Esophagus (tissue), 2 donors: ENCODE measurements around the gene SNRPE. TPM values are rescaled to one million over a fixed set of nuclear protein-coding genes. Genes with fewer than 3 reads are reported as not detected.

ENCODE experiments used
- H3K27ac ChIP-seq, 2 donors: one replicate each; pipeline ENCODE4 v1.5.1; 2013; ENCODE audit warnings: low read depth in 2 of 2, mild to moderate bottlenecking in 2 of 2, inconsistent platforms in 1 of 2, low read length in 1 of 2, moderate library complexity in 1 of 2
- H3K27me3 ChIP-seq, 2 donors: one replicate each; pipeline ENCODE4 v1.6.1; 2013; ENCODE audit warnings: low read length in 2 of 2, control low read depth in 1 of 2, mild to moderate bottlenecking in 1 of 2; ENCODE audit not compliant: insufficient read depth in 2 of 2, control insufficient read depth in 1 of 2
- H3K36me3 ChIP-seq, 2 donors: one replicate each; pipeline ENCODE4 v1.6.1; 2013; ENCODE audit warnings: low read length in 1 of 2; ENCODE audit not compliant: control insufficient read depth in 2 of 2, insufficient read depth in 2 of 2
- H3K4me1 ChIP-seq, 2 donors: one replicate each; pipeline ENCODE4 v1.6.1; 2013; ENCODE audit warnings: low read length in 1 of 2; ENCODE audit not compliant: control insufficient read depth in 2 of 2, insufficient read depth in 2 of 2
- H3K4me3 ChIP-seq, 2 donors: one replicate each; pipeline ENCODE4 v1.5.1; 2013; ENCODE audit warnings: low read length in 2 of 2, mild to moderate bottlenecking in 2 of 2, low read depth in 1 of 2, moderate library complexity in 1 of 2
- H3K9me3 ChIP-seq, 2 donors: one replicate each; pipeline ENCODE4 v1.6.1; 2013; ENCODE audit warnings: mild to moderate bottlenecking in 2 of 2, low read depth in 1 of 2, low read length in 1 of 2, moderate library complexity in 1 of 2; ENCODE audit not compliant: control insufficient read depth in 2 of 2, insufficient read depth in 1 of 2
- WGBS, 2 donors: extraction: QIAGEN DNeasy Blood & Tissue Kit; methylation state at CpG; one replicate each; pipeline ENCODE4 v1.1.7; 2013; 5-methylcytosine and 5-hydroxymethylcytosine counted together
- polyA plus RNA-seq, 2 donors: library from polyadenylated mRNA; stranded (reverse); fragments of 200-250 nt; gene quantifications; one replicate each; pipeline ENCODE4 v1.2.3, GENCODE V29; 2013
- donor health status: healthy with polysubstance abuse.
- donor health status: Bipolar disorder and iron deficiency.

Gene SNRPE
- polyA plus RNA-seq, 2 donors, result 47.8 to 95.1 TPM

DNA sequence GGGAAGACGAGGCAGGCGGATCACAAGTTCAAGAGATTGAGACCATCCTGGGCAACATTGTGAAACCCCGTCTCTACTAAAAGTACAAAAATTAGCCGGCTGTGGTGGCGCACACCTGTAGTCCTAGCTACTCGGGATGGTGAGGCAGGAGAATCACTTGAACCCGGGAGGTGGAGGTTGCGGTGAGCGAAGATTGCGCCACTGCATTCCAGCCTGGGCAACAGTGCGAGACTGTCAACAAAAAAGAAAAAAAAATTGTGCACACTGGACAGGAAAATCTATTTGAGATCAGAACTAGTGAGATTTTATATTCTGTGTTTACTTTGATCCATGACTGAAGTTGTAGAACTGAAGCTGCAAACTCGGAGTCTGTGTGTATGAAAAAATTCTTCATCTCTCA lies 40.2 kb downstream of the SNRPE start:
- no peak overlapping the region for H3K27ac ChIP-seq
- H3K36me3 ChIP-seq, result no peaks in the 10 kb centered on the region
- H3K4me3 ChIP-seq, result no peak overlapping the region
- no peaks in the 10 kb centered on the region for H3K4me1 ChIP-seq
- no peaks in the 10 kb centered on the region for H3K9me3 ChIP-seq
- no peaks in the 10 kb centered on the region for H3K27me3 ChIP-seq
- 89 to 91% methylated on average over 12 of the region's 12 CpGs for WGBS, 2 donors

DNA sequence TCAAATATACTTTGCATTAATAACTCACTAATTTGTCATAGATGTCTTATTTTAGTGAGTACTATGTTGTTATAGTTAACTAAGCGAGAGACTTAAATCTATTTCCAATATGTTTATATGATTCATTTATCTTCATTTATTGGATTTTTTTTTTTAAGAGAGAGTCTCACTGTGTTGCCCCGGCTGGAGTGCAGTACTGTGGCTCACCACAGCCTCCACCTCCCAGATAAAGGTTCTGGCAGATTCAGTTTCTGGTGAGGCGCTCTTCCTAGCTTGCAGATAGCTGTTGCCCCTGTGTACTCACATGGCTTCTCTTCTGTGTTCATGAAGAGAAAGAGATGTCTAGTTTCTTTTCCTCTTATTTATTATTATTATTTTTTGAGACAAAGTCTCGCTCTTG lies 43.9 kb downstream of the SNRPE start:
- H3K27ac ChIP-seq, result no peak overlapping the region
- H3K9me3 ChIP-seq, result no peaks in the 10 kb centered on the region
- H3K27me3 ChIP-seq, result no peaks in the 10 kb centered on the region
- WGBS, 2 donors, result 89 to 94% methylated on average over 4 of the region's 4 CpGs
- H3K4me3 ChIP-seq, result no peak overlapping the region
- no peaks in the 10 kb centered on the region for H3K4me1 ChIP-seq
- no peaks in the 10 kb centered on the region for H3K36me3 ChIP-seq

GRCh38 chr1:203906932-203907331 lies 45.5 kb downstream of the SNRPE start:
- H3K27ac ChIP-seq, result no peak overlapping the region
- H3K4me3 ChIP-seq, result no peak overlapping the region
- H3K9me3 ChIP-seq, result no peaks in the 10 kb centered on the region
- H3K27me3 ChIP-seq, result no peaks in the 10 kb centered on the region
- no peaks in the 10 kb centered on the region for H3K36me3 ChIP-seq
- WGBS, 2 donors, result 31 to 37% methylated on average over 2 of the region's 2 CpGs
- H3K4me1 ChIP-seq, result no peaks in the 10 kb centered on the region

DNA sequence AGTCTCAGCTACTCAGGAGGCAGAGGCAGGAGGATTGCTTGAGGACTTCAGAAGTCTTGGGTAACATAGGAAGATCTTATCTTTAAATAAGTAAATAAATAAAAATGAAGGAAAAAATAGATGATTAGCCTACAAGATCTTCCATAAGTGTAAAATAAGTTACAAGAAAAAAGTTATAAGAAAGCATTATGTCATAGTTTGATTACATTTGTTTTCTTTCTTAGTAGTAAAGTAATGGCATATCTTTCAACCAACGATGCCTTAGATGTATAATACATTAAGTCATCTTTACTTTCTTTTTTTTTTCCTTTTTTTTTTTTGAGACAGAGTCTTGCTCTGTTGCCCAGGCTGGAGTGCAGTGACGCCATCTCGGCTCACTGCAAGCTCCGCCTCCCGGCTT lies 46.5 kb downstream of the SNRPE start:
- H3K4me1 ChIP-seq, result no peaks in the 10 kb centered on the region
- 60 to 91% methylated on average over 1 to 5 of the region's 5 CpGs for WGBS, 2 donors

GRCh38 chr1:203911806-203912205 lies 50.4 kb downstream of the SNRPE start:
- H3K27ac ChIP-seq, result no peak overlapping the region
- no peak overlapping the region for H3K4me3 ChIP-seq
- H3K4me1 ChIP-seq, result no peaks in the 10 kb centered on the region
- no peaks in the 10 kb centered on the region for H3K9me3 ChIP-seq
- H3K36me3 ChIP-seq, result no peaks in the 10 kb centered on the region
- 84 to 91% methylated on average over 5 of the region's 5 CpGs for WGBS, 2 donors
- H3K27me3 ChIP-seq, result no peaks in the 10 kb centered on the region

More for the DNA sequence above, 46.5 kb downstream of the SNRPE start:
- Histone ChIP-seq H3K36me3 (no peaks in the 10 kb centered on the region), H3K9me3 (no peaks in the 10 kb centered on the region), H3K27me3 (no peaks in the 10 kb centered on the region), H3K4me3 (no peak overlapping the region), H3K27ac (no peak overlapping the region)

- Histone ChIP-seq H3K27me3 (no peaks in the 10 kb centered on the region), H3K4me1 (no peaks in the 10 kb centered on the region), H3K9me3 (no peaks in the 10 kb centered on the region), H3K27ac (no peak overlapping the region), H3K4me3 (no peak overlapping the region), H3K36me3 (no peaks in the 10 kb centered on the region)
- WGBS, 2 donors, result 56 to 62% methylated on average over 3 of the region's 3 CpGs
These were observed 51.7 kb downstream of the SNRPE start for GRCh38 chr1:203913073-203913521.

GRCh38 chr1:203914292-203914691 lies 52.9 kb downstream of the SNRPE start:
- H3K27me3 ChIP-seq, result no peaks in the 10 kb centered on the region
- H3K27ac ChIP-seq, result no peak overlapping the region
- H3K9me3 ChIP-seq, result no peaks in the 10 kb centered on the region
- no peaks in the 10 kb centered on the region for H3K36me3 ChIP-seq
- no peak overlapping the region for H3K4me3 ChIP-seq
- no peaks in the 10 kb centered on the region for H3K4me1 ChIP-seq
- WGBS, 2 donors, result 73 to 80% methylated on average over 3 of the region's 3 CpGs

- Histone ChIP-seq H3K36me3 (no peaks in the 10 kb centered on the region), H3K9me3 (no peaks in the 10 kb centered on the region), H3K4me1 (no peaks in the 10 kb centered on the region), H3K4me3 (no peak overlapping the region), H3K27me3 (no peaks in the 10 kb centered on the region), H3K27ac (no peak overlapping the region)
- WGBS, 2 donors, result 81 to 83% methylated on average over 3 of the region's 3 CpGs
These were observed 54.4 kb downstream of the SNRPE start for GRCh38 chr1:203915811-203916210.

DNA sequence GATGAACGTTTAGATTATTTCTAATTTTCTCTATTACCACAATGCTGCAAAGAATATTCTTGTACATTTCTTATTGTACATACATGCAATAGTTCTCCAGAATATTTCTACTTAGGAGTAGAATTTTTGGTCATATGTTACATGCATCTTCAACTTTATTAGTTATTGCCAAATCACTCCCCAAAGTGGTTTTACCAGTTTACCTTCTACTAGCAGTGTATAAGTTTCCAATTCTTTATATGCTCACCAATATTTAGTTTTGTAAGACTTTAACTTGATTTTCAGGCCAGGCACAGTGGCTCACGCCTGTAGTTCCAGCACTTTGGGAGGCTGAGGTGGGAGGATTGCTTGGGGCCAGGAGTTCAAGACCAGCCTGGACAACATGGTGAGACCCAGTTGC lies 55.4 kb downstream of the SNRPE start:
- 61 to 70% methylated on average over 2 of the region's 2 CpGs for WGBS, 2 donors
- no peaks in the 10 kb centered on the region for H3K4me1 ChIP-seq
- no peak overlapping the region for H3K27ac ChIP-seq
- H3K27me3 ChIP-seq, result no peaks in the 10 kb centered on the region
- H3K36me3 ChIP-seq, result no peaks in the 10 kb centered on the region
- no peaks in the 10 kb centered on the region for H3K9me3 ChIP-seq
- H3K4me3 ChIP-seq, result no peak overlapping the region
